SIG-M5 (cell line): Measurements from ENCODE around the gene NPHP4.
"Not testable (repeated sequence)": the region's sequence is repeated elsewhere in the genome, so short reads cannot be mapped to it uniquely, and the experiment has no call there.

Experiments
- DNase-seq: peaks from one replicate; lab custom pipeline; 2025; lab: John Stamatoyannopoulos, UW

The NPHP4 gene

GRCh38 chr1:6023346-6023745 lies 31.1 kb upstream of the NPHP4 start:
- DNase-seq, result no peak

GRCh38 chr1:6022193-6022592 lies 30.0 kb upstream of the NPHP4 start:
- DNase-seq, result no peak

GRCh38 chr1:6019166-6019845 lies 27.1 kb upstream of the NPHP4 start:
- DNase-seq, result no peak

GRCh38 chr1:6017654-6018053 lies 25.4 kb upstream of the NPHP4 start:
- DNase-seq, result not testable (repeated sequence)

GRCh38 chr1:6016191-6016865 lies 24.1 kb upstream of the NPHP4 start:
- DNase-seq, result no peak

GRCh38 chr1:6014130-6014999 lies 22.1 kb upstream of the NPHP4 start:
- no peak for DNase-seq

GRCh38 chr1:6013491-6013890 lies 21.3 kb upstream of the NPHP4 start:
- no peak for DNase-seq

GRCh38 chr1:6012529-6013318 lies 20.5 kb upstream of the NPHP4 start:
- no peak for DNase-seq

- DNase-seq, result no peak
Observed at GRCh38 chr1:6011946-6012258, 19.7 kb upstream of the NPHP4 start.

- DNase-seq, result no peak
Observed at GRCh38 chr1:6011161-6011945, 19.1 kb upstream of the NPHP4 start.

GRCh38 chr1:6010554-6010953 lies 18.3 kb upstream of the NPHP4 start:
- DNase-seq, result no peak

GRCh38 chr1:6009120-6010040 lies 17.2 kb upstream of the NPHP4 start:
- DNase-seq, result no peak

GRCh38 chr1:6008696-6009095 lies 16.5 kb upstream of the NPHP4 start:
- DNase-seq, result no peak

GRCh38 chr1:6008084-6008415 lies 15.8 kb upstream of the NPHP4 start:
- DNase-seq, result no peak

GRCh38 chr1:6007318-6008083 lies 15.3 kb upstream of the NPHP4 start:
- no peak for DNase-seq

- DNase-seq, result no peak
Observed at GRCh38 chr1:6006882-6007281, 14.7 kb upstream of the NPHP4 start.

- no peak for DNase-seq
Observed at GRCh38 chr1:6005276-6005917, 13.2 kb upstream of the NPHP4 start.

GRCh38 chr1:6004412-6005123 lies 12.3 kb upstream of the NPHP4 start:
- no peak for DNase-seq
